DMS53 treated with DMSO at 0.1 percent for 48 hours (cell line): ENCODE results near the gene SCAMP4.

ENCODE experiments used
- DNase-seq: peaks from one replicate; lab custom pipeline; 2025; ENCODE audit not compliant: unreplicated experiment; lab: John Stamatoyannopoulos, UW

SCAMP4 gene

GRCh38 chr19:1912760-1913505 lies 7.7 kb downstream of the SCAMP4 start:
- DNase-seq: no peak

GRCh38 chr19:1913781-1914577 lies 8.8 kb downstream of the SCAMP4 start:
- DNase-seq: no peak

GRCh38 chr19:1914826-1915341 lies 9.7 kb downstream of the SCAMP4 start:
- no peak for DNase-seq

GRCh38 chr19:1917146-1917545 lies 11.9 kb downstream of the SCAMP4 start:
- DNase-seq: no peak

GRCh38 chr19:1917926-1918325 lies 12.7 kb downstream of the SCAMP4 start:
- no peak for DNase-seq

- no peak for DNase-seq
These were observed 13.8 kb downstream of the SCAMP4 start for GRCh38 chr19:1918975-1919374.

GRCh38 chr19:1920644-1921043 lies 15.4 kb downstream of the SCAMP4 start:
- no peak for DNase-seq

- no peak for DNase-seq
These were observed 16.1 kb downstream of the SCAMP4 start for GRCh38 chr19:1921326-1921725.

GRCh38 chr19:1921825-1922224 lies 16.6 kb downstream of the SCAMP4 start:
- DNase-seq: no peak

GRCh38 chr19:1922803-1923202 lies 17.6 kb downstream of the SCAMP4 start:
- DNase-seq: no peak

- DNase-seq: no peak
These were observed 18.1 kb downstream of the SCAMP4 start for GRCh38 chr19:1923319-1923718.

- no peak for DNase-seq
These were observed 19.2 kb downstream of the SCAMP4 start for GRCh38 chr19:1924320-1924961.

- no peak for DNase-seq
These were observed 20.3 kb downstream of the SCAMP4 start for GRCh38 chr19:1925544-1925943.

GRCh38 chr19:1929021-1929742 lies 24.0 kb downstream of the SCAMP4 start:
- peak; percentile 11 for DNase-seq

GRCh38 chr19:1931445-1931844 lies 26.2 kb downstream of the SCAMP4 start:
- no peak for DNase-seq

- no peak for DNase-seq
These were observed 27.2 kb downstream of the SCAMP4 start for GRCh38 chr19:1932395-1932794.

- DNase-seq: no peak
These were observed 28.0 kb downstream of the SCAMP4 start for GRCh38 chr19:1933244-1933643.

GRCh38 chr19:1933942-1934341 lies 28.7 kb downstream of the SCAMP4 start:
- DNase-seq: no peak

GRCh38 chr19:1935484-1936208 lies 30.4 kb downstream of the SCAMP4 start:
- DNase-seq: no peak

- no peak for DNase-seq
These were observed 31.2 kb downstream of the SCAMP4 start for GRCh38 chr19:1936430-1936829.
